Stimulated activated naive CD4-positive, alpha-beta T cell treated with Interleukin-2 at 50 U/mL for 16 hours (primary cell): ENCODE data around the gene CTNNA1.
"Not testable (repeated sequence)": the region's sequence is repeated elsewhere in the genome, so short reads cannot be mapped to it uniquely, and the experiment has no call there.

ENCODE experiments used
- DNase-seq: peaks from one replicate; lab custom pipeline; 2025; lab: John Stamatoyannopoulos, UW

Gene CTNNA1

DNA sequence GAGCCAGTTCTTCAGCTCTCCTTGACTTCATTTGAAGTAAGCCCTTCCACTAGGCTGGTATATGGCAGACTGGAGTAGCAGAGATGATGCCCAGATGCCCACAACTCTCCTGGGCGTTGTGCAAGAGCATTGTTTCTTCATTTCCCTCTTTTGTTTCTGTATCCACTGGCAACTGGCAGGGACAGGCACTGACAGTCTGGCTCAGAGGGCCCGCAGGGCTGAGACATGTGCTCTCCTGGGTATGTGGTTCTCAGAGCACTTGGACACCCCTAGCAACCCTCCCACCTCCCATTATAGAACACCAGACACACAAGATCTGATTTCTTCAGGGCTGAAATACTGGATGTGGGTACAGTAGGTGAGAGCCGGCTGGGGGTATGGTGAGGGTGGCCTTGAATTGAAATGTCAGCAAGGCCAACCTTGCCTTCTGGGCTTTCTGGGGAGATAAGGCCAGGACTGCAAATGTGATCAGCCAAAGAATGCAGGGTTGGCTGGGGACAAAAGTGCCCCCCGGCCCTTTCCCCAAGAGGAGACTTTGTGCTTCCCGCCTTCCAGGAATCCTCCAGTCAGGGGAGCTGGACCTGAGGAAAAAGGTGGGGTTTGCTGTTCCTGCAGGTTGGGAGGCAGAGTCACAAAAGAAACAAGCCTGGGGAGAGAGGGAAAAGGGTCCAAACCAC lies 28.6 kb upstream of the CTNNA1 start:
- DNase-seq, result no peak

DNA sequence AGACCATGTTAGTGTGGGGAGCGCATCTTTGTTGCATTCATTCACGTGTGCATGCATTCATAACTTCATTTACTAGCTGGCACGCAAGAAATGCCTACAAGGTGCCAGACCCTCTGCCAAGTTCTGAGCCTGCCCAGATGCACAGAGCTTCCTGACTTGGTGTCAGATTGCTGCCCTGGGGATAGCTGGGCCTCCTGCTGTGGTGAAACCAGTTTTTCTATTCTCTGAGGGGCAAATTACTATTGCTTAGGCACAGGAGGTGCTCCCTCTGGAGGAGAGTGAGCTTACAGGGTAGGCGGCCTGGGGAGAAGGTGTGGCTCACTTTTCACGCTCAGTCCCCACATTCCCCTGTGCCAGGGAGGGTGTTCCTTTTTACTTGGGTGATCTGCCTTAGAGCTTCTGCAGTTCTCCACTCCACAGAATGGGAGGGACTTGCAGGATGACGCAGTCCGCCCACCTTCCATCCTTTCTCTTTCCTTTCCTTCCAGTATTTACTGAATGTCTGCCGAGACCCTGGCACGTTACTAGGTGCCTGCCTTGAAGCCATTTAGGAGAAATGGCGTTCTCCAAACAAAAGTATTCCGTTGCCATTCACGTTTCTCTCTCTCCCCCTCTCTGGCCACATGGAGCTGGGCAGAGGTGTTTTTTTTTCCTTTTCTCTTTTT lies 27.9 kb upstream of the CTNNA1 start:
- no peak for DNase-seq

DNA sequence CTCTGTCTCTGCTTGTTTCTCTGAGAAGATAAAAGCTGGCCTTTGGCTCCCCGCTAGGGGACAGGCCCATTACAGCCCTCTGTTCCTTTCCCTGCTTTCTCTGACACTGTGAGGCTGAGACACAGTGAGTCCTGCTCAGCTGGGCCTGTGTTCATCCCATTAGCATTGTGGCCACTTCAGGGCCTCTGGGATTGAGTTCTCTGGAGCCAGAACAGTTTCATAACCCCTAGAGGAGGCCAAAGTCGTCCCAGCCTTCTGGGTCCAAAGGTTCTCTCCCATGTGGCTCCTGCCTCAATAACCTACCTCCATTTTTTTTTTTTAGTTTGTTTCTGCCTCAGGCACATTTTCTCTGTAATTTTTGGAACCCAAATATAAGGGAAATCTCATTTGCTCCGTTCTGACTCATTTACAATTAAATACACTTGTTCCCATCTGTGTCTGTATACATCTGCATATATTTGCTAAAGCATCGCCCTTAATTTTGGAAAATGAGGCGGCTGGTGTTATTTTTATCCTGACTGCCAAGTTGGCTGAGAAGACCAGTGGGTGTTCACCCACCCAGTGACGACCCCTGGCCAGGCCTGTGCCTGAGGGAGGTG lies 27.3 kb upstream of the CTNNA1 start:
- no peak for DNase-seq

DNA sequence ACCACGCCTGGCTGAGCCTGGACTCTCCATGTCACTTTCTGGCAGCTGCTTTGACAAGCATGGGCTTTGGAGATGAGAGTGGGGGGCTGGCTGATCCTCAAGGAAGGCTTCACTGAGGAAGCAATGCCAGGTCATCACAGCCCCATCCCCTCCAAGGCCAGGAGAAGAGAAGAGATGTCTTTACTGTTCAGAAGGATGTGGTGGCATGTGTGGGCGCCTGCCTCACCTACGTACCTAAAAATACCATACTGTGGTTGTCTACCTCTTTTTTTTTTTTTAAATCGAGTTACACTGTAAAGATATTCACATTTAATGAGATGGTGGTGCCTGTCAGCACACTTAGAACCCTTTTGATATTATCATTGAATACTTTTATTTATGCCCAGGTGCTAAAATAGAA lies 26.4 kb upstream of the CTNNA1 start:
- DNase-seq, result no peak

DNA sequence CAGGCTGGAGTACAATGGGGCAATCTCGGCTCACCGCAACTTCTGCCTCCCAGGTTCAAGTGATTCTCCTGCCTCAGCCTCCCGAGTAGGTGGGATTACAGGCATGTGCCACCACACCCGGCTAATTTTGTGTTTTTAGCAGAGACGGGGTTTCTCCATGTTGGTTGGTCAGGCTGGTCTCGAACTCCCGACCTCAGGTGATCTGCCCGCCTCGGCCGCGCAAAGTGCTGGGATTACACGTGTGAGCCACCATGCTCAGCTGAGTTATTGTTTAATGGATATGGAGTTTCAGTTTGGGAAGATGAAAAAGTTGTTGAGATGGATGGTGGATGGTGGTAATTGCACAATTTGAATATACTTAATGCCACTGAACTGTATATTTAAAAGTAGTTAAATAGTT lies 22.7 kb upstream of the CTNNA1 start:
- DNase-seq, result not testable (repeated sequence)

DNA sequence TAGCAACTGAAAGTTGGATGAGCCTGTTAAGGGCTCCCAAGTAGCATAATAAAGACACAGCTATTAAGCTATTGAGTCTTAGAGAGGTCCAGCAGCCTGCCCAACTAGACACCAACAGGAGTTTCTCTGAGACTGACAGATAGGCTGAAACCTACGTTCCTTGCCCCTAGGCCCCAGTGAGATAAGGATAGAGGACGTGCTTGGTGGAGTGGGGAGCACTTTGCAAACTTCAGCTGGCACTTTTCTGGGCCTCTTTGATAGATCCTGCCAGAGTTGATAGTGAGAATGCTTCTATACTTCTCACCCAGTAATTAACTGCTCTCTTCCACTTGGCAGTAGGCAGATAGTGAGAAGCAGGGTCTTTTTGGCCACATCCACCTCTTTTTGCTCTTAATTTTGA lies 20.8 kb upstream of the CTNNA1 start:
- DNase-seq, result no peak

DNA sequence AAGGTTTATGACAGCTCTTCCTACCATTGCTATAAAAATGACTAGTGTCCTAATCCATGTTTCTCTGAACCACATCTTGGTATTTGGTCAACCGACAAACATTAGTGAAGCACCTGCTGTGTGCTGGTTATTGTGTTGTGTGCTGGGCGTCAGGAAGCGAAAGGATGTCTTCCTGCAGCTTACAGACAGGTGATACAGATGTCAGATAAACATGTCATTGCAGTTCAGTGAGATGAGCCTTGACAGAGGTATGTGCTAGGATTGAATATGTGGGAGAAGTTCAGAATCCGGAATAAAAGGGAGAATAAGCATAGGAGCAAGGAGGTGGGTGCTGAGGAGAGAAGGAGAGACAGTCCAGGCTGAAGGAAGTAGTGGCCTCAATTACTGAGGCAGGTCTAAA lies 20.3 kb upstream of the CTNNA1 start:
- no peak for DNase-seq

DNA sequence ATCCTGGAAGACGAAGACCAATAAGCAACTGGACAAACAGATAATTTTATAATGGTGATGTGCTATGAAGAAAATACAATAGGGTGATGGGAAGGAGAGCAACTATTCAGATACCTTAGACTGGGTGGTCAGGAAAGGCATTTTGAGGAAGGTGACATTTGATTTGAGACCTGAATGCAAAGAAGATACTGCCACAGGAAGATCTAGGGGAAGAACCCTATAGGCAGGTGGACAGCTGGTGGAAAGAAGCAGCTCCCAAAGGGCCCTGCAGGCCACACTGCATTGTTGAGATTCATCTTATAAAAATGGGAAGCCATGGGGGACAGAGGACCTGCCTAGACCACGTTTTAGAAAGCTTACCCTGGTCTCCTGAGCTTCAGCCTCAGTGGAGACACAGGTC lies 19.7 kb upstream of the CTNNA1 start:
- DNase-seq, result no peak

DNA sequence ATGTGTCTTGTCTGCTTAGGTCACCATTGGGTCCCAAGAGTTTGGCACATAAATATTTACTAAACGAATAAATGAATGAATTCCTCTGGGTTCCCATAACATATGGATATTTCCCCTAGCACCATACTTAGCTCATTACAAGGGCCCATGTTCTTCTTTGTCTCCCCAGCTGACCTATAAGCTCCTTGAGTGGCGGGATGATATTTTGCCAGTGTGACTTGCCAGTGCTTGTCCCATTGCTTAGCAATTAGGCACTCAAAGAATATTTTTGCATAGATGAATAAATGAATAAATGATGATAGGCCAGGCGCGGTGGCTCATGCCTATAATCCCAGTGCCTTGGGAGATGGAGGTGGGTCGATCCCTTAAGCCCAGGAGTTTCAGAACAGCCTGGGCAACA lies 16.9 kb upstream of the CTNNA1 start:
- DNase-seq, result no peak

DNA sequence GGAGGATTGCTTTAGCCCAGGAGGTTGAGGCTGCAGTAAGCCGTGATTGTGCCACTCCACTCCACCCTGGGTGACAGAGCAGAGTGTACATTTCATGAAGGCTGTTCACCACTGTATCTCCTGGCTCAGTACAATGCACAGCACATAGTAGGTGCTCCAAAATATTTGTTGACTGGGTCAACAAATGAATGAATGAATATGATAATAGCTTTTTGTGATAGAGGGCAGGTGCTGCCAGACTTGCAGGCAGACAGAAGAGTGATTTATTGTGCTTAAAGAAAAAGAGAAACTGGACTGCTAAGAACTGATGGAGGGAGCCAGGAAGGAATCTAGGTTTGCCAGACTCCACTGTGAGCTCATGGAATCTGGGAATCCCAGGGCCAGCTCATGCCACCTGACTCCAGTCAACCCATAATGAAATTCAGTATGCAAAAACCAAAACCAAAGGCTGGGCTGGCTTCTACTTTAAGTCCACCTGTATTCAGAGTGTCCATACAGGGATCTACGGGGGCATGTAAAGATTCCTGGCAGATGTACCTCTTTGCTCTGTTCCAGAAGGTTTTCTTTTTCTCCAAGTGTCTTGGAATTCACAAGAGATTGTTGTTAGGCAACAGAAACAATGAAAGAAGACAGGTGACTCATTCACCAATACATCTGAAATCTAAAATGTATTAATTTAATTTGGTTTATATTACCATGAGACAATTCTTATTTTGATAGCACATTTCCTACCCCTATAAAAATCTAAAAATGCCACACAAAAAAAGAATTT lies 15.5 kb upstream of the CTNNA1 start:
- DNase-seq, result no peak

DNA sequence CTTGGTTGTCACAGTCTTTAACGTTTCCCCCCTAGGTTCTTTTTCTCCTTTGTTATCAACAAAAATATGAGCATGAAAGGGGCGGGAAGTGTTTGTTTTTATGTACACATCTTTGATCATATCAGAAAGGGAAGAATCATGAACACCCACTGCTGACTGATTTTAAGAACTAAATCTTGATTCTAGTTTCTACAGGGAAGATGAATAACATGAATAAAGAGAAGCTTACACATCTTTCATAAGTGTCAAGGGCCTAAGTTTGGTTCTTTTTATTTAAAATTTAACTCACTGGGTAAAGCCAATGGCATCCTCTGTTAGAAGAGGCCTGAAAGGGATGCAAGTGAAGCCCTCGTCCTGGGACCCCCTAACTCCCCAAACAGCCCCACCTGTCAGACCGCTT lies 14.8 kb upstream of the CTNNA1 start:
- no peak for DNase-seq

DNA sequence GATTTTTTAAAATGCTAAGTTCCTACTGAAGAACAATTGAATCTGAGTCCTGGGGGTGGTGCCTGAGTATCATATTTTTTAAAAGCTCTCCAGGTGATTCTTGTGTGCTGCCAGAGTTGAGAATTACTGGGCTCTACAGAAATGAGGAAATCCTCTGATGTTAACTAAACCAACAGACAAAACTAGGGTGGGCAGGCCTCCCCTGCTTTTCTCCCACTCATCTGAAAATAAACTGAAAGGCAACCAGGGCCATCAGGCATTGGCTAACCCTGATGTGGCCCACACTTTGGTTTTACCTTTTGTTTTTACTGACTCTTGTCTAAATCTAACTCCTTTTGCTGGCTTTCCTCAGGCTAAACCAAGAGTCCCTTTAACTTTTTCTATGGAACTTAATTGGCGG lies 13.3 kb upstream of the CTNNA1 start:
- no peak for DNase-seq

DNA sequence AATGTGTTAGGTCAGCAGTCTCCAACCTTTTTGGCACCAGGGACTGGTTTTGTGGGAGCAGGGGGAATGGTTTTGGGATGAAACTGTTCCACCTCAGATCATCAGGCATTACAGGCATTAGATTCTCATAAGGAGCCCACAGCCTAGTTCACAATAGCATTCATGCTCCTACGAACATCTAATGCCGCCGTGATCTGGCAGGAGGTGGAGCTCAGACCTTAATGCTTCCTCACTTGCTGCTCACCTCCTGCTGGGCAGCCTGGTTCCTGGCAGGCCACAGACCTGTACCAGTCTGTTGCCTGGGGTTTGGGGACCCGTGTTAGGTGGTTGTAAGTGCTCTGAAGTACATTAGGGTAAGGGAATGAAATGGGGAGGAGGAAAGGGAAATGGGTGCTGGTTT lies 9.7 kb upstream of the CTNNA1 start:
- no peak for DNase-seq

DNA sequence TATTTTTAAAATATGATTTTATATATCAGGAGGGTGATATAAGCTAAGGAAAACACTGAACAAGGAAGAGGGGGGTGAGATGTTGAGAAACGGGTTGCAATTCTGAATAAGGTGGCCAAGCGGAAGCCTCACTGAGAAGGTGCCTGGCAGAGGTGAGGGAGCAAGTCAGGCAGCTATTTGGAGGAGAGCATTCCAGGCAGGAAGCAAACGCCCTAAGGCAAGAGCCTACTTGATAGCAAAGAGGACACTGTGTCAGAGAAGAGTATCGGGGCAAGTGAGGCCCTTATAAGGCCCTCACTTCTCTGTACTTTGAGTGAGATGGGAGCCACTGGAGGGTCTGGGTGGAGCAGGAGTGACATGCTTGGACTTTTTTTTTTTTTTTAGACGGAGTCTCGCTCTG lies 8.0 kb upstream of the CTNNA1 start:
- no peak for DNase-seq

DNA sequence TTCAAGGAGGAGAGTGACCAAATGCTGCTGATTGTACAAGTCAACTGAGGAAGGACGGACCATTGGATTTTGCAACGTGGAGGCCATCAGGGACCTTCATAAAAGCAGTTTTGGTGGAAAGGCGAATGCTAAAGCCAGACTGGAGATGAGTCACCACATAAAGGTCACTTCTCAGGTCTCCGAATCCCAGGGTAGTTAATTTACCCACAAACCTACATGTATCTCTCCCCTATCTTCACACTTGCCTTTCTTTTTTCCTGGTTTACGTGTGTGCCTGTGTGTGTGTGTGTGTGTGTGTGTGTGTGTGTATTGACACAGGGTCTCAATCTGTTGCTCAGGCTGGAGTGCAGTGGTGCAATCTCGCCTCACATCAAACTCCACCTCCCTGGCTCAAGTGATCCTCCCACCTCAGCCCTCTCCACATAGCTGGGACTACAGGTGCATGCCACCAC lies 4.6 kb upstream of the CTNNA1 start:
- DNase-seq, result no peak

DNA sequence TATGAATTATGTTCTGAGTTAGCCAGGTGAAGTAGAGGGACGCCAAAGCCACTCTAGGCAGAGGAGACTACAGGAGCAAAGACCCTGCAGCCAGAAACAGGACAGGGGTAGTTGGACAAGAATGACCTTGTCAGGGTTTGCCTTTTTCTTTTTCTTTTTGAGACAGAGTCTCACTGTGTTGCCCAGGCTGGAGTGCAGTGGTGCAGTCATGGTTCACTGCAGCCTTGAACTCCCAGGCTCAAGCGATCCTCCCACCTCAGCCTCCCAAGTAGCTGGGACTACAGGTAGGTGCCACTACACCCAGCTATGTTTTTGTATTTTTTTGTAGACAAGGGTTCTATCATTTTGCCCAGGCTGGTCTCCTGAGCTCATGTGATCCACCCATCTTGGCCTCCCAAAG lies 1.9 kb upstream of the CTNNA1 start:
- DNase-seq, result not testable (repeated sequence)

DNA sequence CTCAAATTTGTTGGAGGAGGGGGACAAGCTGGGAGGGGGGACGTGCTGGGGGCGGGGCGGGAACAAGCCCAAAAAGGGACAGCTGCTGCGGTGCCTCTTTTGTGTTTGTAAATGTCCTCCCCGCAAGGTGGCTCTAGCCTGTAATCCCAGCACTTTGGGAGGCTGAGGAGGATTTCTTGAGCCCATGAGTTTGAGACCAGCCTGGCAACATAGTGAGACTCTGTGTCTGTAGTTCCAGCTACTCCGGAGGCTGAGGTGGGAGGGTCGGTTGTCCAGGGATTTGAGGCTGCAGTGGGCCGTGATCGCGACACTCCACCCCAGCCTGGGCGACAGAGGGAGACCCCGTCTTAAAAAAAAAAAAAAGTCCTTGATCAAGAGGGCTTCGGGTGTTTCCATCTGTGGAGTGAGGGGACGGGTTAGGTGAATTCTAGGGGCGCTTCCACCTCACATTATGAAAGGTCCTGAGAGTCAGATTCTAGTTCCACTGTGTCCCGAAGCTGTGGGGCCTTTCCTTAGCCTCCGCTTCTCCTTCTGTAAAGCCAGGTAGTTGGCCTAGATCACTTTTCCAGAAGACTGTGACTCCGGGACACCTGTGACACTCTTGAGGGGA lies 779 bp upstream of the CTNNA1 start:
- no peak for DNase-seq

DNA sequence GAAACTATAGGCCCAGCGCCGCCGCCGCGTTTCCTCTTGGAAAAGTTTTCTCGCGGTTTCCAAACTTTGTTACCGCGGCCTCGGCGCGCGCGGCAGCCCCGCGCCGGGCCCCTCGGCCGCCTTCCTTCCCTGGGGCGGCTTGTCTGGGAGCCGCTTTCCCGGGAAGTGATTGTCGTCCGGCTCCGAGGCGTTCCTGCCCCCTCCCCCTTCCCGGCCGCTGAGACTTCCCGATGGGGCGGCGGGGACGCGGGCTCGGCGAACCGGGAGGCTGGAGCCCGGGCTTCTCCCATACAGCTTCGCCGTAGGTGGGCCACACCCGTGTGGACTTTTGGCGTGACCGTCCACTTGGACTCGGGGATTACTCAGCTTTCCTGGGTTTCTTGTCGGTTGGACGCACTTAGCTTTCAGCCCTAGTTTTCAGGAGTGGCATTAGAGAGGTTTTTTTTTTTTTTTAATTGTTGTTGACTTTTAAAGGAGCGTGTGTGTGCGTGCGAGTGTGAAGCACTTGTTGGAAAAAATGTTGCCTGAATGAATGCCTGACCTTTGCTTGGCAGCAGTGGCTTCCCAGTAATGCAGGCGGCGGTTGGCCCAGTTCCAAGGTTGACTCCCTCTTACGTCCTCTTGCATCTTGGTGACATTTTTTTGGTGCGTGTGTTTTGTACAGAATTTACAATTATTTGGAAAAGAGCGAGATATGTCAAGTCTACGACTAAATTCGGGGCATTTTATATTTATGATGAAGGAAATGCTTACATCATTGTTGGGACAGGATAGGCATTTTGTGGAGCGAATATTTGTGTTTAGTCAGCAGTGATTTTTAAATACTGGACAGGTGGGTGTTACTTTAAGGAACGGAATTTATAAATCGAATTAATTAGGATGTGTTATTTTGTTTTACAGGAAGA lies 821 bp downstream of the CTNNA1 start:
- peak; percentile 48 for DNase-seq

DNA sequence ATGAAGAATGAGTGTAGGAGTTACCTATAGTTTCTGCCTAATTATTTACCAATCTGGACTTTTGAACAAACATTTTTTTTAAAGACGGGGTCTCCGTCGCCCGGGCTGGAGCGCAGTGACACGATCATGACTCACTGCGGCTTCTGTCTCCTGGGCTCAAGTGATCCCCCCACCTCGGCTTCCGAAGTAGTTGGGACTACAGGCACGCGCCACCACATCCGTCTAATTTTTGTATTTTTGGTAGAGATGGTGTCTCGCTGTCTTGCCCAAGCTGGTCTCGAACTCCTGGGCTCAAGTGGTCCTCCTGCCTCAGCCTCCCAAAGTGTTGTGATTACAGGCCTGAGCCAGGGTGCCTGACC lies 1.5 kb downstream of the CTNNA1 start:
- DNase-seq, result no peak

DNA sequence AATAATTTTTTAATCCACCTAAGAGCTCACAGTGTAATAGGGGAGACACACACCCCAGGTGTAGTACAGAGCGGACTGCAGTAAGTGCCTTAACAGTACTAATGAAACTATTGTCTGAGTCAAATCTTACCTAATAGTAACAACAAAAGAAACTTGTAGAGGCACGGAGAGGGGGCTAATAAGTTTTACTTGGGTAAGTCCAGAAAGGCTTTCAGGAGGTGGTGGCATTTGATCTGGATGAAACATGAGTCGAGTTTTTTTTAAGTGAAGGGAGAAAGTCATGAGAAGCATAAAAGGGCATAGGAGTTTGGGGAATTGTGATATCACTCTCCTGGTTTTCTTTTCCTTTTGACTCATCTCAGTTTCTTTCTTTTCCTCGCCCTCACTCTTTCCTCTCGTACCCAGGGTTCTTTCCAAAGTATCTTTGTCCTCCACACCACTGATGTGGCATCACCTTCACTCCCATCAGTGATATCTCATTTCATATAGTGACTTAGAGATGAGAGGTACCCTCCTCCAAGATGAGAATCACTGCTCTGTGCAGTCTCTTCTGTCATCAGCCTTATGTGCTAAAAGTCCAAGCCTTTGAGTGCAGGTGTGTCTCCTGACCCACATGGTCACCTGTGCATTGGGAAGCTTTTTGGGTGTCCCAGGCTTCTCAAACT lies 2.0 kb downstream of the CTNNA1 start:
- DNase-seq, result no peak
